A673 (cell line): ENCODE measurements around the gene ME2. TPM values are rescaled to one million over a fixed set of nuclear protein-coding genes. Genes with fewer than 3 reads are reported as not detected.

ENCODE experiments used
- BruUV-seq: library from RNA; stranded (reverse); fragments of 400-500 nt; replicated peaks from 2 replicates; lab custom pipeline; 2021; lab: Mats Ljungman, UMichigan
- CTCF ChIA-PET: fragments of 300-600 bp; sonication (Branson Sonifier 250); formaldehyde crosslinking; loops from one replicate; lab custom pipeline; 2022; ENCODE audit warnings: antibody characterized with exemption; lab: Charles Lee
- POLR2A ChIA-PET: fragments of 300-600 bp; sonication (Branson Sonifier 250); formaldehyde crosslinking; loops from one replicate; lab custom pipeline; 2022; ENCODE audit warnings: antibody characterized with exemption; ENCODE audit not compliant: low non-redundant PET; lab: Charles Lee
- DNase-seq: peaks from one replicate; pipeline ENCODE4 v3.0.0-alpha.2; 2015; ENCODE audit warnings: low spot score
- H3K27ac ChIP-seq: fragments of 200-600 bp; sonication (generic); 2 replicates; pipeline ENCODE4 v1.5.1; 2016; ENCODE audit warnings: mixed run types, low read depth, mild to moderate bottlenecking, mixed read lengths, antibody characterized with exemption, low read length; ENCODE audit not compliant: poor library complexity, severe bottlenecking
- H3K27me3 ChIP-seq: fragments of 200-600 bp; sonication (generic); replicated peaks from 2 replicates; pipeline ENCODE4 v1.6.1; 2017; ENCODE audit warnings: mixed run types, low read depth, mild to moderate bottlenecking, mixed read lengths, antibody characterized with exemption, low read length; ENCODE audit not compliant: insufficient read depth, poor library complexity
- H3K36me3 ChIP-seq: fragments of 200-600 bp; sonication (generic); 2 replicates; pipeline ENCODE4 v1.6.1; 2016; ENCODE audit warnings: mixed run types, mild to moderate bottlenecking, mixed read lengths, antibody characterized with exemption, low read length; ENCODE audit not compliant: insufficient read depth, poor library complexity, severe bottlenecking
- H3K4me1 ChIP-seq: fragments of 200-600 bp; sonication (generic); 2 replicates; pipeline ENCODE4 v1.6.1; 2017; ENCODE audit warnings: mixed run types, mild to moderate bottlenecking, mixed read lengths, antibody characterized with exemption, low read length; ENCODE audit not compliant: insufficient read depth, poor library complexity, severe bottlenecking
- H3K4me3 ChIP-seq: fragments of 200-600 bp; sonication (generic); 2 replicates; pipeline ENCODE4 v1.5.1; 2016; ENCODE audit warnings: low read depth, mixed run types, mild to moderate bottlenecking, mixed read lengths, low read length; ENCODE audit not compliant: poor library complexity, severe bottlenecking
- H3K9me3 ChIP-seq: fragments of 200-600 bp; sonication (generic); 2 replicates; pipeline ENCODE4 v1.6.1; 2016; ENCODE audit warnings: mixed run types, low read depth, mild to moderate bottlenecking, mixed read lengths, antibody characterized with exemption, low read length; ENCODE audit not compliant: poor library complexity, severe bottlenecking
- CTCF ChIP-seq: fragments of 300-800, 200-600 bp; sonication (generic); conservative IDR thresholded peaks from 2 replicates; pipeline ENCODE4 v1.5.1; 2017; ENCODE audit warnings: low read depth, mild to moderate bottlenecking, antibody characterized with exemption, low read length, moderate library complexity, mixed read lengths
- EZH2 ChIP-seq: fragments of 200-600 bp; sonication (generic); IDR thresholded peaks from 2 replicates; pipeline ENCODE4 v1.6.1; 2017; ENCODE audit warnings: borderline replicate concordance, low read depth, mild to moderate bottlenecking, mixed read lengths, antibody characterized with exemption, low read length; ENCODE audit not compliant: poor library complexity, severe bottlenecking
- intact Hi-C: fragments of 100-400 bp; cut with micrococcal nuclease; formaldehyde crosslinking; loops from one replicate; pipeline ENCODE4 v1.10.0; 2022; ENCODE audit not compliant: unreplicated experiment
- total RNA-seq: library from RNA; stranded (reverse); gene quantifications from 2 replicates; pipeline ENCODE4 v1.2.3, GENCODE V29; 2021

ME2 gene
- total RNA-seq, 1 experiment from 2014 or later, result 55.3 TPM

DNA sequence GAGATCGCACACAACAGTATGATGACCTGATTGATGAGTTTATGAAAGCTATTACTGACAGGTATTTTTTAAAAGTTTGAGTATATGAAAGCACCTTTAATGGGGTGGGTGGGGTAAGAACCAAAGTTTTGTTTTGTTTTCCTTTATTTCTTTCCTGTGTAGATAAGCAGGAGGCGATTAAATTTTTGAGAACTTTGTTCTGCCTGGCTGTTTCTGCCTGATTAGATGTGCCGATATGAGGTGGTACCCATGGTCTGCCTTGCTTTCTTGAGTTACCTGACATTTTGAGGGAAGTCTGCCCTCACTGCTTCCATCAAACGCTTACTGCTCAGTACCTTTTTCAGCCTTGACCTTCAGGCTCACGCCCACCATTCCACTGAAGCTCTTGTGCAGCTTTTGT, 39.2 kb downstream of the ME2 start:
- H3K9me3 ChIP-seq, result no peaks in the 10 kb centered on the region
- no peaks in the 10 kb centered on the region for H3K4me1 ChIP-seq
- no peak overlapping the region for H3K27ac ChIP-seq
- ChIA-PET CTCF (no interaction called here), POLR2A (no interaction called here)
- no peak for DNase-seq
- BruUV-seq, result no TSS peak
- H3K27me3 ChIP-seq, result no peaks in the 10 kb centered on the region
- intact Hi-C loops, result no loop called here
- no peak overlapping the region for H3K4me3 ChIP-seq
- peaks cover 27% of the 10 kb centered on the region for H3K36me3 ChIP-seq
- TF ChIP-seq CTCF (no peak), EZH2 (no peak)

GRCh38 chr18:50924372-50924771, 45.5 kb downstream of the ME2 start:
- POLR2A ChIA-PET, result no interaction called here
- BruUV-seq, result no TSS peak
- no peaks in the 10 kb centered on the region for H3K27me3 ChIP-seq
- H3K9me3 ChIP-seq, result peaks cover 16% of the 10 kb centered on the region
- no peak overlapping the region for H3K4me3 ChIP-seq
- TF ChIP-seq CTCF (no peak), EZH2 (no peak)
- H3K36me3 ChIP-seq, result peaks cover 52% of the 10 kb centered on the region
- CTCF ChIA-PET, result no interaction called here
- intact Hi-C loops, result no loop called here
- H3K27ac ChIP-seq, result no peak overlapping the region
- no peaks in the 10 kb centered on the region for H3K4me1 ChIP-seq
- no peak for DNase-seq

GRCh38 chr18:50926521-50926920, 47.6 kb downstream of the ME2 start:
- Histone ChIP-seq H3K4me3 (no peak overlapping the region), H3K4me1 (no peaks in the 10 kb centered on the region), H3K9me3 (peaks cover 16% of the 10 kb centered on the region), H3K27ac (no peak overlapping the region), H3K36me3 (peaks cover 43% of the 10 kb centered on the region), H3K27me3 (no peaks in the 10 kb centered on the region)
- TF ChIP-seq CTCF, result no peak
- ChIA-PET CTCF (no interaction called here), POLR2A (no interaction called here)
- BruUV-seq, result no TSS peak
- intact Hi-C loops, result no loop called here
- no peak for DNase-seq
